Tibial artery (tissue), 4 donors: ENCODE measurements around the gene DPEP1.

Source experiments
- DNase-seq, 2 donors: peaks; one replicate each; pipeline ENCODE4 v3.0.0-alpha.2; 2019
- H3K27ac ChIP-seq, 2 donors: fragments of 200-600 bp; sonication (generic) in 1 of 2; 1 replicate in 1 of 2; 2 replicates in 1 of 2; pipeline ENCODE4 v1.5.1; 2018 to 2019; ENCODE audit warnings: mild to moderate bottlenecking in 1 of 2
- H3K27me3 ChIP-seq, 2 donors: fragments of 200-600 bp; sonication (generic) in 1 of 2; one replicate each; pipeline versions ENCODE4 v1.5.1 to v1.6.0; 2016 to 2019
- H3K36me3 ChIP-seq, 3 donors: fragments of 200-600 bp; sonication (generic) in 2 of 3; one replicate each; pipeline ENCODE4 v1.5.1; 2016 to 2019; ENCODE audit warnings: mild to moderate bottlenecking in 2 of 3
- H3K4me1 ChIP-seq, 4 donors: fragments of 200-600 bp; sonication (generic) in 2 of 4; 1 replicate in 3 of 4; 2 replicates in 1 of 4; pipeline ENCODE4 v1.5.1; 2016 to 2019
- H3K4me3 ChIP-seq, 2 donors: fragments of 200-600 bp; sonication (generic) in 1 of 2; 1 replicate in 1 of 2; 2 replicates in 1 of 2; pipeline ENCODE4 v1.5.1; 2018 to 2019; ENCODE audit warnings: mild to moderate bottlenecking in 2 of 2
- H3K9me3 ChIP-seq, 3 donors: fragments of 200-600 bp; sonication (generic) in 1 of 3; one replicate each; pipeline ENCODE4 v1.5.1; 2016 to 2019
- CTCF ChIP-seq, 2 experiments: fragments of 200-600 bp in 1 of 2; fragments of 450-650 bp in 1 of 2; IDR thresholded peaks; one replicate each; pipeline ENCODE4 v1.5.1; 2017 to 2019; ENCODE audit warnings: antibody characterized with exemption in 2 of 2, mild to moderate bottlenecking in 1 of 2, moderate library complexity in 1 of 2
- intact Hi-C: fragments of 100-400 bp; cut with DNase I; formaldehyde crosslinking; loops from one replicate; pipeline ENCODE4 v1.15.0; 2023; ENCODE audit warnings: low total_unique reads

DPEP1 gene

GRCh38 chr16:89582614-89583196, 30.7 kb upstream of the DPEP1 start:
- H3K36me3 ChIP-seq = no peaks in the 10 kb centered on the region
- peaks cover 0 to 6% (median 0%) of the 10 kb centered on the region in 4 donors for H3K4me1 ChIP-seq
- H3K27me3 ChIP-seq = peaks cover 0 to 40% of the 10 kb centered on the region in 2 donors
- no peaks in the 10 kb centered on the region for H3K9me3 ChIP-seq
- no peak overlapping the region for H3K27ac ChIP-seq
- H3K4me3 ChIP-seq = no peak overlapping the region
- DNase-seq = no peak
- TF ChIP-seq CTCF (IDR thresholded peaks at IDR 0.05) = no peak
- intact Hi-C loops = no loop called here

- no peak for TF ChIP-seq CTCF (IDR thresholded peaks at IDR 0.05)
- no peak overlapping the region for H3K4me3 ChIP-seq
- H3K4me1 ChIP-seq = peaks cover 0 to 6% (median 0%) of the 10 kb centered on the region in 4 donors
- no peaks in the 10 kb centered on the region for H3K36me3 ChIP-seq
- no peaks in the 10 kb centered on the region for H3K9me3 ChIP-seq
- peaks cover 0 to 40% of the 10 kb centered on the region in 2 donors for H3K27me3 ChIP-seq
- no peak overlapping the region for H3K27ac ChIP-seq
- DNase-seq = no peak
- intact Hi-C loops = no loop called here
These were observed 30.1 kb upstream of the DPEP1 start for GRCh38 chr16:89583197-89583894.

- H3K4me1 ChIP-seq = peaks cover 0 to 6% (median 0%) of the 10 kb centered on the region in 4 donors
- intact Hi-C loops = no loop called here
- no peak overlapping the region for H3K4me3 ChIP-seq
- H3K9me3 ChIP-seq = no peaks in the 10 kb centered on the region
- no peak for DNase-seq
- TF ChIP-seq CTCF (IDR thresholded peaks at IDR 0.05) = no peak
- no peak overlapping the region for H3K27ac ChIP-seq
- peaks cover 0 to 40% of the 10 kb centered on the region in 2 donors for H3K27me3 ChIP-seq
- H3K36me3 ChIP-seq = no peaks in the 10 kb centered on the region
These were observed 29.4 kb upstream of the DPEP1 start for GRCh38 chr16:89583895-89584644.

- DNase-seq = no peak
These were observed 28.5 kb upstream of the DPEP1 start for GRCh38 chr16:89584768-89585549.

More at GRCh38 chr16:89584768-89585549, 28.5 kb upstream of the DPEP1 start:
- no peaks in the 10 kb centered on the region for H3K9me3 ChIP-seq
- H3K4me1 ChIP-seq = peaks cover 0 to 6% (median 0%) of the 10 kb centered on the region in 4 donors
- no peak for TF ChIP-seq CTCF (IDR thresholded peaks at IDR 0.05)
- intact Hi-C loops = no loop called here
- H3K27ac ChIP-seq = no peak overlapping the region
- no peaks in the 10 kb centered on the region for H3K36me3 ChIP-seq
- peaks cover 0 to 40% of the 10 kb centered on the region in 2 donors for H3K27me3 ChIP-seq
- H3K4me3 ChIP-seq = no peak overlapping the region
